Ecto neural progenitor cell (in vitro differentiated cells): Measurements from ENCODE around the gene LRRK1.

ENCODE experiments used
- DNase-seq: peaks from one replicate; pipeline ENCODE4 v3.0.0-alpha.2; 2018; ENCODE audit warnings: low spot score

Gene LRRK1, protein sequence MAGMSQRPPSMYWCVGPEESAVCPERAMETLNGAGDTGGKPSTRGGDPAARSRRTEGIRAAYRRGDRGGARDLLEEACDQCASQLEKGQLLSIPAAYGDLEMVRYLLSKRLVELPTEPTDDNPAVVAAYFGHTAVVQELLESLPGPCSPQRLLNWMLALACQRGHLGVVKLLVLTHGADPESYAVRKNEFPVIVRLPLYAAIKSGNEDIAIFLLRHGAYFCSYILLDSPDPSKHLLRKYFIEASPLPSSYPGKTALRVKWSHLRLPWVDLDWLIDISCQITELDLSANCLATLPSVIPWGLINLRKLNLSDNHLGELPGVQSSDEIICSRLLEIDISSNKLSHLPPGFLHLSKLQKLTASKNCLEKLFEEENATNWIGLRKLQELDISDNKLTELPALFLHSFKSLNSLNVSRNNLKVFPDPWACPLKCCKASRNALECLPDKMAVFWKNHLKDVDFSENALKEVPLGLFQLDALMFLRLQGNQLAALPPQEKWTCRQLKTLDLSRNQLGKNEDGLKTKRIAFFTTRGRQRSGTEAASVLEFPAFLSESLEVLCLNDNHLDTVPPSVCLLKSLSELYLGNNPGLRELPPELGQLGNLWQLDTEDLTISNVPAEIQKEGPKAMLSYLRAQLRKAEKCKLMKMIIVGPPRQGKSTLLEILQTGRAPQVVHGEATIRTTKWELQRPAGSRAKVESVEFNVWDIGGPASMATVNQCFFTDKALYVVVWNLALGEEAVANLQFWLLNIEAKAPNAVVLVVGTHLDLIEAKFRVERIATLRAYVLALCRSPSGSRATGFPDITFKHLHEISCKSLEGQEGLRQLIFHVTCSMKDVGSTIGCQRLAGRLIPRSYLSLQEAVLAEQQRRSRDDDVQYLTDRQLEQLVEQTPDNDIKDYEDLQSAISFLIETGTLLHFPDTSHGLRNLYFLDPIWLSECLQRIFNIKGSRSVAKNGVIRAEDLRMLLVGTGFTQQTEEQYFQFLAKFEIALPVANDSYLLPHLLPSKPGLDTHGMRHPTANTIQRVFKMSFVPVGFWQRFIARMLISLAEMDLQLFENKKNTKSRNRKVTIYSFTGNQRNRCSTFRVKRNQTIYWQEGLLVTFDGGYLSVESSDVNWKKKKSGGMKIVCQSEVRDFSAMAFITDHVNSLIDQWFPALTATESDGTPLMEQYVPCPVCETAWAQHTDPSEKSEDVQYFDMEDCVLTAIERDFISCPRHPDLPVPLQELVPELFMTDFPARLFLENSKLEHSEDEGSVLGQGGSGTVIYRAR (N-terminal part only)

DNA sequence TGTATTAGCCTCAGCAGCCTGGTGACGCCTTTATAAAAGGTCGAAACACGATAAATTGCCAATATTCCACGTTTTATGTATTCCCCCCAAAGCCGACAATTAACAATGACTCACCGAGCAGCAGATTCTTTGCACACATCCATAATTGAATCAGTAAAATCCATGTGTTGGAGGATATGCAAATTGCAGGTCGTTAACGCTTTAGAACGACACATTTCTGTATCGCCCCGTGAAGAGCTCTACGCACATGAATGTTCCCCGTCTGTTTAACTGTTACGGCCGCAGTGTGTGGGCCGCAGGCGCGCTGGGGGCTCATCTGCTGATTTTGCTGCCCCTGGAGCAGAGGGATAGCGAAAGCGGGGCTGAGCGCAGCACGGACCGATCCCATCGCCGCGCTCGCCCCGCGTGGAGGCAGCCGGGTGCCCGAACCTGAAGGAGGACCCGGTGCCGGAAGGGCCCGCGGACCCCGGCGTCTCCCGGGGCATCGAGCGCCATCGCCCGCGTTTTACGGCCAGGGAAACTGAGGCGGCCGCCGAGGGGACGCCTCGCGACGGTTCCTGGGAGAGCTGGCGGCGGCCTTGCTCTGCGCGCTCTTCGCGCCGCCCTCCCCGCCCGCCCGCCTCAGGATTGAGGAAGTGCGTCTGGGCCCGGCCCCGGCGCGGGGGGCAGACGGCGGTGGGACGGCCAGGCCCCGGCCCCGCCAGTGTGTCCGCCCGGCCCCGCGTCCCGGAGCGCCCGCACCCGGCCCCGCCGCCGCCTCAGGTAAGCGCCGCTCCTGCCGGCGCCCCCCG, at the start of gene LRRK1:
TSS of gene LRRK1 (plus strand) at position 668 of the 791 bp plus-strand sequence. CDS start 5,276 bp downstream, outside the sequence.
- DNase-seq, result peak; percentile 58

DNA sequence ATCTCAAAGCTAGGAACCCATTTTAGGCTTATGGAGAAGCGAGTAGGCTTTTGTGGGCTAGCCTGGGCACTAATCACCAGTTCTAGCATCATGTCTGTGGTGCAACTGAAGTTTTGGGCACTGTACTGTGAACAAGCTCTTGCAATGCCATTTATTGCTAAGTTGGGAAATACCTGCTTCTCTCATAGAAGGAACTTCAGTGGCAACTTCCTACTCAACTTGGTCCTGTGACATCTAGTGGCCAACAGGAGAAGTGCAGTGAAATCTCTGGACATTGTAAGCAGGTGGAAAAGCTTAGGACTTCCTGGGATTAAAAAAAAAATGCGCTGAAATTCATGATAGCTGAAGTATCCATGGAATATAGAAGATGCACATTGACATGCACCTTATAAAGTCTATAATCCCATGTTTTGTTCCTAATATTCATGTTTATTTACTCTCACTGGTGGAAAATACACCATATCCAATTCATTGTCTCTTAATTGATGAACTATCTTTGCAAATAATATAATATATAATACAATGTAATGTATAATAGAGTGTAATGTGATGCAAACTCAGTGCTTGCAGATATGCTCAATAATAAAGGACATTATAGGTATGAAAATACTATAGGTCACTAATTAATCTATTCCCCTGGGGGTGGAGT, 46.0 kb upstream of the LRRK1 start:
- no peak for DNase-seq

DNA sequence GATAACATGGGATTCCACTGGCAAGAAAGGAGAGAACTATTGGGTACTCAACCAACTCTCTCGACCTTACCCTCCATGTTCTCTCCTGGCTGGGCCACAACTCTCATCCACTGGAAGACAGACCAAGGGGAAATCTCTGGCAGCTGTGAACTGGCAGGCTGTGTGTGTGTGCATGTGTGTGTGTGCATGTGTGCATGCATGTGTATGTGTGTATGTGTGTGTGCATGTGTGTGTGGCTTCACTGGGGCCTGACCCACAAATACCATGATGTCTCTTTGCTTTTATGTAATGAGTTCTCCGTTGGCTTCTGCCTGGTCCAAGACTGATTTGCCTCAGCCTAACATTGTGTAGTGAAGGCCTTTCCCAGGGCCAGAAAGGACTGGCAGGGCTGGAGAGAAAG, 43.7 kb upstream of the LRRK1 start:
- DNase-seq, result no peak

DNA sequence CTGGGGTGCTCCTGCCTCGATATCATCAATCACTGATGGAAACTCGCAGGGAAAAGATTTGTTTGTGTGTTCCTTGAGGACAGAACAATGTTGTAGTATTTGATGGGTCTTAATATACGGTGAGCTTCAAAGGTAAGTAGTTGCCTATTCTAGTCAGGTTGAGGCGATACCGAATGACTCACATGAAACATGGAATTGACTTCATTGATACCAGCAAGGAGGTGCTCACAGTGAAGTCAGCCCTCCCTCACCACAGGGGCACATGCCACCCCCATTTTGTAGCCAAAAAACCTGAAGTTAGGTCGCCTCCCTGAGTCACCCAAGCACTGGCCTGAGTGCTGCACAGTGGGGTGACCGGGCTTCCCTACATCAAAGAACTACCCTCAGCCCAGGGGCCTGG, 43.2 kb upstream of the LRRK1 start:
- DNase-seq, result no peak

DNA sequence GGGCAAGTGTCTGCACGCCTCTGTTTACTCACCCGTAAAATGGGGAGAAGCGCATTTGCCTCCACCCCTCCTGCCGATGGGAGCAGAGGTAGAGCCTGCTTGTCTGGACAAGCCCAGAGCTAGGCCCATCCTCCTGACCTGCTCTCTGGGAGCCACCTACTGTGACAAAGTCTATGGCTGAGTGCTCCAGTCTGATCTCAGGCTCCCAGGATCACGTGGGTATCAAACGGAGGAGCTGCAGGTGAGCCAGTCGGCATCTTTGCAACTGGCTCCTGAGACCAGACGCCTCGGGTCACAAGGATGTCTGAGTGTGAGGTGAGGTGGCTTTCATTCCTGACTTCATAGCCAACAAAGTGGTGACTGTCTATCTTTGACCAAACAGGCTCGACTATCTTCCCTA, 41.6 kb upstream of the LRRK1 start:
- no peak for DNase-seq

DNA sequence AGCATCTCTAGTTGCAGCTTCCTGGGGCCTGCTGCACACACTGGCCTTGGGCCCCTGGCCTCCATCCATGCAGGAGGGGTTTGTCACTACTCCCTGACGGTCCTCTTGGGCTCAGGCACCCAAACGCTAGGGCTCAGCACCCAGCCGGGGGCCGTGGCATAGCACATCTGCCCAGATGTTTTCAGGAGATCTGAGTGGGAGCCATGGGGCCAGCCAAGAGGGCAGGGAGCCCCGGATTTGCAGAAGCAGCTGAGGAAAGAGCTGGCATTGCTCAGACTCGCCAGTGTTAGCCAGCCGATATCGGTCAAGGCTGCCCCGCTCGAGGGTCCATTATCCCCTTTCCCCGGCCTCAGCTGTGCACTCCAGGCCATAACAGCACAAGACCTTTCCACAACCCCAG, 41.0 kb upstream of the LRRK1 start:
- DNase-seq, result no peak

DNA sequence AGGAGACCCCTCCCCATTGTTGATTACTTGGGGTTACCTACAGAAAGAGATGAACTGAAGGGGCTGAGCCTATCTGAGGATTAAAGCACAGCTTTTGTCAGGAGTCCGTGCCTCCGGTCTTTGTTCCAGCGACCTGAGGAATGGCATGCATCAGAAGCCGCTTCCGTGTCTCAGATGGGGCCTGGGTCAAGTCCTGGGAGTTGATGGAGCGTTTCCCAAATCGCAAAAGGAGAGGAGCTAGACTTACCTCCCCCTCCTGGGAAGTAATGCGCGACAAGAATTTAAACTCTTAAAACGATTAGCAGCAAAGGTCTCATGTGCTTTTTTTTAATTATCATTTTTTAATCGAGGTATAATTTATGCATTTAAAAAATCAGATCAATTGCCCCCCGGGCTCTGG, 40.5 kb upstream of the LRRK1 start:
- peak; percentile 60 for DNase-seq

DNA sequence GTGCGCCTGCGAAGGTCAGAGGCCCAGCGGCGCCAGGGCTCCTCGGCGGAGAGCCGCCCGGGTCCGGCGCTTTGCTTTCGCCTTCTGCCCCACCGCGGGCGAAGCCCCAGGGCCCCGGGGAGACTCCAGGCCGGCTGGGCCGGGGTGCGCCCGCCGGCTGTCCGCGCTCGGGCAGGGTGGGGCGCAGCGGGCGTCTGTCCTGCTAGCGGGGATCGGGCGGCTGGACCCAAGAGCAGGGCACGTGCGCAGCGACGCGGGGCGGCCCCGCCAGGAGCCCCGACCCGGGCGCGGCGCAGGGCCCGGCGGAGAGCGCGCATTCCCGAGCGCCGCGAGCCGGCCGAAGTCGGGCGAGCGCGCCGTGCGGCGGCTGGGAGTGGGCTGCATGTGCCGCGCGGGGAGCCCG, 40.1 kb upstream of the LRRK1 start:
- peak; percentile 61 for DNase-seq

DNA sequence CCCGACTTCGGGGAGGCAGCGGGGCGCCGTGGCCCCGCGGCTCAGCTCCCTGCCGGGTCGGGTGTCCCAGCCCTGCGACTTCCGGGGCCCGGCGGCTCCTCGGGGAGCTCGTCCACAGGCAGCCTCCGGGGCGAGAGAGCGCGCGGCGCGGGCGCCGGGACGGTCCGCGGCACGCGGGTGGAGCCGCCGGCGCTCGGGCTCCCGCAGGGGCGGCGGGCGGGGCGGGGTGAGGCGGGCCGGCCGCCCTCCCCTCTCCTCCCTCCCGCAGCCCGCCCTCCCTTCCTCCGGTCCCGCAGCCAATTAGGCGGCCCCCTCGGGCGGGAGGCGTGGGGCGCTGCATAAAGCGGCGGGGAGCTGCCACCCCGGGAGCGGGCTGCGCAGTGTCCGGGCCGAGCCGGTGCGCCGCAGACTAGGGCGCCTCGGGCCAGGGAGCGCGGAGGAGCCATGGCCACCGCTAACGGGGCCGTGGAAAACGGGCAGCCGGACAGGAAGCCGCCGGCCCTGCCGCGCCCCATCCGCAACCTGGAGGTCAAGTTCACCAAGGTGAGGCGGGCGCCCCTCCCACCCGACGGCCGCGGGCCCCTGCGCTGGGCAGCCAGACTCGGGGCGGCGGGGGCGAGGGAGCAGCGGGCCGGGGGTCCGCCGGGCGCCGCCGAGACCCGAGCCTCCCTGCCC, 39.6 kb upstream of the LRRK1 start, which contains the start of gene ALDH1A3:
TSS of gene ALDH1A3 (plus strand) at position 368 of the 675 bp plus-strand sequence. CDS start at position 445, 77 bp downstream.
- DNase-seq, result peak; percentile 57

DNA sequence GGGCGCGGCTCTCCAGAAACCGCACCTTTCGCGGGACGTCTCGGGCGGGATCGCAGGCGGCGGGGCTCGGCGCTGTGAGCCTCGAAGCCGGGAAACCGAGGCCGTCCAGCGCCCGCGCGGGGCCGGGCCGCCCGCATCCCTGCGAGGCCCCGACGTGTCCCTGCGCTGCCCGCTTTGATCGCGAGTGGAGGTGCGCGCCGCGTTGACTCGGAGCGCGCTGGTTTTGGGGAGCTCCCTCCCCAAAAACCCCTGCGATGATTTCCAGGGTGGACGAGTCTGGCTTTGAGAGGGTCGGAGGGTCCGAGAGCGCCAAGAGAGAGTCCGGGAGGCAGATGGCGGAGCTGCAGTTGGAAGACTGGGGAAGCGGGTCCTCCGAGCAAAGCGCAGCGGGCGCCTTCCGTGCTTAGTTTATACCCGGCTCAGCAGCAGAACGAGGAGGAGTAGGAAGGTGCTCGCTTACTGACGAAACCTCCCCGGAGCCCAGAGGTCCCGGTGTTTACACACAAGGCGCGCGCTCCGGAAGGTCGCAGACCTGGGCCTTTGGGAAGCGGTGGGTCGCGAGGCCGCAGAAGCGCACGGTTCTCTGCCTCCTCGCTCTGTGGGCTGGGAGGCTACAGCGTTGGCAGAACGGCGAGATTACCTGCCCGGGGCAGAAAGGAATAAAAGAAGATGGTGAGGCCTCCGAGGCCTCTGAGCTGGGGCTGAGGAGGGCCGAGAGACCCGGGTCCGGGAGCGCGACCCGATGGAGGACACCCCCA, 38.8 kb upstream of the LRRK1 start:
- peak; percentile 59 for DNase-seq

DNA sequence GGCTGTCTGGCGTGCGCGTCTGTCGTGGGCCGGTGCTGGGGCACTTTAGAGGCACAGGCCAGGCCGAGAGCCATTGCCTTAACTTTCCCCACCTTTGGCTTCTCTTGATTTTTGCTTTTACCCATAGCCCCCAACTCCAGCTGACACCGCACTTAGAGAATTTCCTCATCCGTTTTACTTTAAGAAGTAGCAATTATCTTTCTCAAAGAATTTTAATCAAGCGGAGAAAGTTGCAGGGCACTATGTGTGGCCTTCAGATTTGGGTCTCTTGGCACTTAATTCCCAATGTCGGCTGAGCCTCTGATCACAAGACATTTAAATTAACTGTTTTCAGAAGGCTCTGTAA, 38.3 kb upstream of the LRRK1 start:
- no peak for DNase-seq

DNA sequence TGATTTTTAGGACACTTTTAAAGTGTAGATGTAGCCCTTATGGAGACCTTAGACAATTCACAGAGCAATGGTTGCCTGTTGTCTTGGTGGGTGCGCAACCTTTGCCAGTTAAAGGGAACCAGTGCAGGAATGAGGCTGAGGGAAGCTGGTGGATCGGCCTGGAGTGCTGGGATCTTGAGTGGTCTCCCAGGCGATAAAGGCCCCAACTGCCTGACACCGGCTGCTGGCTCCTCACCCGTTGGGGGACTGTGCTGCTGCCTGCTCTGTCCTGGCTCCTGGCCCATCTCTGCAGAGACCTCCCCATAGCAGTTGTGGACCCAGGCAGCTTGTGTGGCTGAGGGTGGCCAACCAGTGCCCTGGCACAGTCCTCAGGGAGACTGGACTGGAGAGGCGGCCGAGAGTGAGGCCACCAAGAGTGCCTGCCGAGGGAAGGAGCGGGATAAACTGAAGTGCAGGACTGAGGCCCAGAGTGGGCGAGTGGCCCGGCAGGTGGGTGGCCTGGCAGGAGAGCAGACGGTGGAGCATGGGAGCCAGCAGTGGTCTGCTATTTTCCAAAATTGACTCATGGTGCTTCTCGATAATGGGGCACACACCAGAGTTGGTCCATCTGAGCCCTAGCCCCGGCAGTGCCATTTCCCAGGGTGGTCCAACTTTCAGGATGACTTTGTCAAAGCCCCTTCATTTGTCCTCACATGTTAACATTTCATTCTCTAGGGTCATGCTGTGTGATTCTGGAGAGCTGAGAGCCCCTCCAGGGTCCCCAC, 37.4 kb upstream of the LRRK1 start:
- DNase-seq, result no peak

DNA sequence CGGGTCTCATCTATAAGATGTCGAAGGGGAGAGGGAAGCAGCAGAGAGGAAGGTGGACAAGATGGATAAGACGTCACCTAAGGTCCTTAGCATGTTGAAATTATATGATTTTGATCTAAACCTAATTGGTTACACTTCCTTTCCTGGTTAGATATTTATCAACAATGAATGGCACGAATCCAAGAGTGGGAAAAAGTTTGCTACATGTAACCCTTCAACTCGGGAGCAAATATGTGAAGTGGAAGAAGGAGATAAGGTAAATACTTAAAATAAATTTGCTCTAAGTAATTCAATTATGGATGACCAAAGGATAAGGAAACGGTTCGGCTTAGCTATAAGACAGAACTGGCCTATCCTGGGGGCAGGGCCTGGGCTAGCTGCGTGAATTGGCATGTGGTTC, 34.0 kb upstream of the LRRK1 start:
- DNase-seq, result no peak

DNA sequence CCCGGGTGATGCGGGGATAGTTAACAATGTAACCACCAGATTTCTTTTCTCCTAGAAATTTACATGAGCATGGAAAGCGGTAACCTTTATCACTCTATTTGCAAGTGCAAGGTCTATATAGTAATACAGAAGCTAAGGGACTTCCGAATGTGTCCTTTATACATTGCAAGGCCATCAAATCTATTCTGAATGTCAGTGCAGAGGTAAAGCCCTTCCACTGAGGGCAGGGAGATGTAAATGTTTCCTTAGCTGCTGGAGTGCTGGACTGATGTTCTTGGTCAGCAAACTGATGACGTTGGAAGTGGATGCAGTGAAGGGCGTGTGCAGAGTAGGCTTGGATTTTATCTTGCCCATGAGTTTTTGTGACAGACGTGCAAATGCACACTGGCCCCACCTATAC, 33.3 kb upstream of the LRRK1 start:
- DNase-seq, result no peak

DNA sequence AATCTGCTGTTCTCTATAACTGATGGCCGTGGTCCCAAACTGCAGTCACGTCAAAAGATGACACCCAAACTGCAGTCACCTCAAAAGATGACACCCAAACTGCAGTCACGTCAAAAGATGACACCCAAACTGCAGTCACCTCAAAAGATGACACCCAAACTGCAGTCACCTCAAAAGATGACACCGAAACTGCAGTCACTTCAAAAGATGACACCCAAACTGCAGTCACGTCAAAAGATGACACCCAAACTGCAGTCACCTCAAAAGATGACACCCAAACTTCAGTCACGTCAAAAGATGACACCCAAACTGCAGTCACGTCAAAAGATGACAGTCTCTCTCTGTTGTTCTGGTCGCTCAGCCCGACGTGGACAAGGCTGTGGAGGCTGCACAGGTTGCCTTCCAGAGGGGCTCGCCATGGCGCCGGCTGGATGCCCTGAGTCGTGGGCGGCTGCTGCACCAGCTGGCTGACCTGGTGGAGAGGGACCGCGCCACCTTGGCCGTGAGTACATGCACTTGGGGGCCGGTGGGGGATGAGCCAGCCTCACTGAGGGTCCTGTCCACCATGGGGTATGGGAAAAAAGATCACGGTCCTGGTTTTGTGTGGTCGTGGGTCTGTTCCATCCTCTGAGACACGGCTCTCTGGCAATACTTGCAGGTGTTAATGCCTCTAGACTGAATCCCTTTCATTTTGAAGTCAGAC, 31.8 kb upstream of the LRRK1 start:
- no peak for DNase-seq

DNA sequence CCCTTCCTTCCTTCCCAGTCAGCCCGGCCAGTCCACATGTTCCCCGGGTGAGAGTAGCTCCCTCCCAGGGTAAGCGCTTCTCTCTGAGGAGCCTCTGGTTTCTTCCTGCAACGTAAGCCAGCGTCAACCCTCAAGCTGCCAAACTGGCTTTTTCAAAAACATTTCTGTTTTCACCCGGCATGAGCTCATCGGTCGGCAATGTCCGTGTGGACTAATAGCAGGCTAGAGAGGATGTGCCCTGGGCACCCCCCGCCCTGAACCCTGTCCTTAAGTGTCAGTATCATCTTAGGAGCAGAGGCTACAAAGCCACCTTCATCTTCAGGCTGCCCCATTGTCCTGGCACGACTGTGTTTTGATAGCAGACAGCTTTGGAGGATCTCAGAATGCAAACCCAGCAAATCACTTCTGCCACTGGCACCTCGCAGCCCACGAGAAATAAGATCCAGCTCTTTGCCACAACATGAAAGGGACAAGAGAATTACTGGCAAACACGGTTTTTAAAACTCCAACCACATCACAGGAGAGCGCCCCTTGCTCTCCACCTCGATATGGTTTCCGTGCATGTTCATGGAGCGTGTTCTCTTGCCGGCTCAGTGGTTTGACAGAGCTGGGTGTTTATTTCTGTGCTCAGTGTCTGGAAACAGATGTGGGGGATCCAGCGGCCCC, 29.6 kb upstream of the LRRK1 start:
- no peak for DNase-seq

DNA sequence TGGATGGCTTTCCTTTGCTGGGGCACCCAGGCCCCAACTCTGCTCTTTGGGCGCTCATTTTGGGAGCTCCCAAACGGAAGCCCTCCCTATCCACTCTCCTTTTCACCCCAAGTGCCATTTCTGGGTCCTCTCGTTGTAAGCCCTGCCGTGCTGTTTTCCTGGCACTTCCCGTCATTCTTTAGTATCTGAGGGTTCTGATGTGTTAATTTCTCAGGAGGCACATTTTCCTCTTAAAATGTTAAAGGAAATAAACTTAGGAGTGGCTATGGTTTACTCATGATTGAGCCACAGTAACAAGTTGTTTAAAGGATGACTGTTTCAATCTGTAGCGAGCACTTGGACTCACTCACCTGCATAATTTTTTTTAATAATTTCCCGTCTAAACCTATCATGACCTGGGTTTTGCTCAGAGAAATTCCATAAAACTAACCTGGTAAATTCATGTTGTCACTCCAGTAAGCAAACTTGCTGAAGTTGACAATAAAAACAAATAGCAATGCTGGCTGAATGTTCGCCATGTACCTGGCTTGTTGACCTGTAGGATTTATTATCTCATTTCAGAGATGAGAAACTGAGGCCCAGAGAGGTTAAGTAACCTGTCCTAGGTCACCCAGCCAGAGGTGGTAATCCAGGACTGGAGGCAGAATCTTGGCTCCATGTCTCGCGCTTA, 29.0 kb upstream of the LRRK1 start:
- no peak for DNase-seq
